Measurements from ENCODE around the gene STX8.

DNA sequence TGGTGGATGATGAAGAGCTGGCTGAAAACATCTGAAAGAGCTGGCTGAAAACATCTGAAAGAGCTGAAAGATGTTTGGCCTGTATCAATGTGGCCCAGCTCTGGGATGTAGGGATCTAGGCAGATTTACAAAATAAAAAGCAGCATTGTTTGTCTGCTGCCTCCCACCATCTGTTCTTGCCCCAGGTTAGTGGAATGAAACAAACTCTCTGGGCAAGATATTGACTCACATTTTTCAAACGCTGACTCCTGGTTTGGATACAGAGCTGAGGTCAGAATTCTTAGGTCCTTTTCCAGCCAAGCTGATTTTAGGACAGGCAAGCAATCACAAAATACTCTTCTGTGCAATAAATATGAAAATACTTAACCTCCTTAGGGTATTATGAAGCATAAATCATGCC, 139.0 kb downstream of the STX8 start:
- TF ChIP-seq CTCF (IDR thresholded peaks at IDR 0.05), result no peak
- no peak for TF ChIP-seq EP300 (IDR thresholded peaks at IDR 0.05)
- TF ChIP-seq POLR2A (IDR thresholded peaks at IDR 0.05), result no peak
- no peak for TF ChIP-seq POLR2AphosphoS5 (IDR thresholded peaks at IDR 0.05)
